SK-N-SH (cell line): ENCODE results near the gene F5. TPM values are rescaled to one million over a fixed set of nuclear protein-coding genes. Genes with fewer than 3 reads are reported as not detected.

Experiments used
- CTCF ChIA-PET: fragments of 300-600, 350-600 bp; formaldehyde crosslinking; extraction: SDS; loops from one replicate; lab custom pipeline; 2021; lab: Yijun Ruan, JAX
- POLR2A ChIA-PET: fragments of 350-600 bp; sonication (Branson Sonifier 250); formaldehyde crosslinking; extraction: SDS; loops from one replicate; lab custom pipeline; 2020; ENCODE audit warnings: antibody characterized with exemption, inconsistent platforms; lab: Yijun Ruan, JAX
- DNase-seq: peaks from one replicate; pipeline ENCODE4 v3.0.0; 2012
- H2AFZ ChIP-seq: fragments of 200-600 bp; sonication (generic); 2 replicates; pipeline ENCODE4 v1.8.1; 2016; ENCODE audit warnings: antibody characterized with exemption, mild to moderate bottlenecking, low read depth
- H3F3A ChIP-seq: fragments of 200-600 bp; sonication (generic); replicated peaks from 2 replicates; pipeline ENCODE3; 2016; ENCODE audit warnings: antibody characterized with exemption, mild to moderate bottlenecking; ENCODE audit not compliant: insufficient read depth
- H3K27ac ChIP-seq, 2 experiments: fragments of 200-500 bp in 1 of 2; fragments of 200-600 bp in 1 of 2; sonication (Bioruptor generic) in 1 of 2; sonication (generic), shearing (Covaris generic) in 1 of 2; 2 replicates each; pipeline versions ENCODE4 v1.5.1 to v1.6.1; 2014 to 2016; ENCODE audit warnings: low read depth in 2 of 2, inconsistent platforms in 1 of 2, low read length in 1 of 2, mild to moderate bottlenecking in 1 of 2, mixed read lengths in 1 of 2
- H3K27me3 ChIP-seq: fragments of 200-600 bp; sonication (generic), shearing (Covaris generic); 2 replicates; pipeline ENCODE4 v1.6.1; 2016; ENCODE audit warnings: mixed run types; ENCODE audit not compliant: insufficient read depth
- H3K36me3 ChIP-seq, 2 experiments: fragments of 200-500 bp in 1 of 2; fragments of 200-600 bp in 1 of 2; sonication (Bioruptor generic) in 1 of 2; sonication (generic) in 1 of 2; replicated peaks in 1 of 2; 2 replicates each; pipeline versions ENCODE3 to v1.5.1; 2014 to 2016; ENCODE audit warnings: low read length in 1 of 2, mild to moderate bottlenecking in 1 of 2; ENCODE audit not compliant: insufficient read depth in 2 of 2, control insufficient read depth in 1 of 2
- H3K4me1 ChIP-seq, 2 experiments: fragments of 200-500 bp in 1 of 2; fragments of 200-600 bp in 1 of 2; sonication (Bioruptor generic) in 1 of 2; sonication (generic), shearing (Covaris generic) in 1 of 2; 2 replicates each; pipeline versions ENCODE4 v1.5.1 to v1.6.1; 2014 to 2016; ENCODE audit warnings: low read depth in 1 of 2, low read length in 1 of 2, mixed run types in 1 of 2; ENCODE audit not compliant: insufficient read depth in 2 of 2, control insufficient read depth in 1 of 2
- H3K4me2 ChIP-seq: fragments of 200-600 bp; sonication (generic), shearing (Covaris generic); 2 replicates; pipeline ENCODE4 v1.6.1; 2017; ENCODE audit warnings: mixed run types
- H3K4me3 ChIP-seq, 2 experiments: fragments of 200-500 bp in 1 of 2; fragments of 200-600 bp in 1 of 2; sonication (Bioruptor generic) in 1 of 2; sonication (generic), shearing (Covaris generic) in 1 of 2; 2 replicates each; pipeline versions ENCODE4 v1.5.1 to v1.8.1; 2014 to 2016; ENCODE audit warnings: low read depth in 2 of 2, inconsistent platforms in 1 of 2, low read length in 1 of 2, mild to moderate bottlenecking in 1 of 2, mixed read lengths in 1 of 2, moderate library complexity in 1 of 2
- H3K79me2 ChIP-seq: fragments of 200-600 bp; sonication (generic); 2 replicates; pipeline ENCODE4 v1.8.1; 2017; ENCODE audit warnings: mild to moderate bottlenecking; ENCODE audit not compliant: insufficient read depth
- H3K9ac ChIP-seq: fragments of 200-600 bp; sonication (generic); 2 replicates; pipeline ENCODE4 v1.6.1; 2017; ENCODE audit warnings: mixed run types
- H3K9me2 ChIP-seq: fragments of 200-600 bp; sonication (generic); 2 replicates; pipeline ENCODE4 v1.6.1; 2017; ENCODE audit warnings: mixed run types
- H3K9me3 ChIP-seq: fragments of 200-600 bp; sonication (generic); 2 replicates; pipeline ENCODE4 v1.6.1; 2017; ENCODE audit warnings: mixed run types, mild to moderate bottlenecking, moderate library complexity
- H4K20me1 ChIP-seq: fragments of 200-600 bp; sonication (generic); 2 replicates; pipeline ENCODE4 v1.6.1; 2017; ENCODE audit warnings: mild to moderate bottlenecking, mixed run types; ENCODE audit not compliant: insufficient read depth
- CHD2 ChIP-seq: fragments of 150-350 bp; IDR thresholded peaks from 2 replicates; pipeline ENCODE4 v1.6.1; 2018; ENCODE audit warnings: low read length; ENCODE audit not compliant: partially characterized antibody
- CTCF ChIP-seq: fragments of 200-600 bp; sonication (generic); IDR thresholded peaks from 2 replicates; pipeline ENCODE4 v1.6.1; 2017; ENCODE audit warnings: antibody characterized with exemption, mild to moderate bottlenecking, moderate library complexity
- EP300 ChIP-seq, 2 experiments: IDR thresholded peaks; 2 replicates each; pipeline versions ENCODE4 v1.4.0 to v1.6.1; 2012; ENCODE audit warnings: borderline replicate concordance in 1 of 2, low read depth in 1 of 2, low read length in 1 of 2
- EZH2phosphoT487 ChIP-seq: fragments of 200-600 bp; sonication (generic); IDR thresholded peaks from 2 replicates; pipeline ENCODE4 v1.6.1; 2017; ENCODE audit warnings: low read depth, mixed run types, mild to moderate bottlenecking, antibody characterized with exemption, moderate library complexity, borderline replicate concordance
- FOSL2 ChIP-seq: IDR thresholded peaks from 2 replicates; pipeline ENCODE4 v1.4.0; 2012; ENCODE audit warnings: low read depth, mild to moderate bottlenecking, moderate library complexity, borderline replicate concordance
- FOXJ3 ChIP-seq: sonication (generic); formaldehyde crosslinking; IDR thresholded peaks from 2 replicates; pipeline ENCODE4 v1.5.1; 2020; ENCODE audit warnings: mild to moderate bottlenecking, missing genetic modification reagents
- FOXM1 ChIP-seq: IDR thresholded peaks from 2 replicates; pipeline ENCODE4 v1.4.0; 2012; ENCODE audit warnings: low read depth, mild to moderate bottlenecking
- GABPA ChIP-seq: IDR thresholded peaks from 2 replicates; pipeline ENCODE4 v1.4.0; 2012; ENCODE audit warnings: low read depth, mild to moderate bottlenecking
- GATA2 ChIP-seq: sonication (generic); formaldehyde crosslinking; IDR thresholded peaks from 2 replicates; pipeline ENCODE4 v1.5.0; 2020; ENCODE audit warnings: mild to moderate bottlenecking, missing genetic modification reagents
- IRF3 ChIP-seq: fragments of 150-350 bp; IDR thresholded peaks from 2 replicates; pipeline ENCODE4 v1.6.1; 2016; ENCODE audit warnings: mild to moderate bottlenecking, low read depth, low read length
- JUND ChIP-seq: IDR thresholded peaks from 2 replicates; pipeline ENCODE4 v1.4.0; 2012
- MEF2A ChIP-seq: IDR thresholded peaks from 2 replicates; pipeline ENCODE4 v1.4.0; 2012; ENCODE audit warnings: low read depth, borderline replicate concordance
- MXI1 ChIP-seq: IDR thresholded peaks from 2 replicates; pipeline ENCODE4 v1.6.1; 2012; ENCODE audit warnings: mild to moderate bottlenecking, low read depth, low read length, improper control_type of control experiment
- NFIC ChIP-seq: IDR thresholded peaks from 2 replicates; pipeline ENCODE4 v1.4.0; 2012; ENCODE audit warnings: borderline replicate concordance
- NRF1 ChIP-seq: IDR thresholded peaks from 2 replicates; pipeline ENCODE4 v1.6.1; 2012; ENCODE audit warnings: low read depth, mild to moderate bottlenecking, low read length
- POLR2AphosphoS5 ChIP-seq: IDR thresholded peaks from 2 replicates; pipeline ENCODE4 v1.6.1; 2012; ENCODE audit warnings: low read depth, low read length
- RAD21 ChIP-seq: IDR thresholded peaks from 2 replicates; pipeline ENCODE4 v1.6.1; 2012; ENCODE audit warnings: mild to moderate bottlenecking, low read length
- RCOR1 ChIP-seq: fragments of 150-350 bp; IDR thresholded peaks from 2 replicates; pipeline ENCODE4 v1.6.1; 2017; ENCODE audit warnings: antibody characterized with exemption, low read length
- REST ChIP-seq: IDR thresholded peaks from 2 replicates; pipeline ENCODE4 v1.6.1; 2012; ENCODE audit warnings: mild to moderate bottlenecking, low read depth, low read length, moderate library complexity
- RFX5 ChIP-seq: IDR thresholded peaks from 2 replicates; pipeline ENCODE4 v1.6.1; 2012; ENCODE audit warnings: mild to moderate bottlenecking, improper control_type of control experiment, low read length
- SIN3A ChIP-seq: IDR thresholded peaks from 2 replicates; pipeline ENCODE4 v1.6.1; 2012; ENCODE audit warnings: low read depth, mild to moderate bottlenecking, low read length, moderate library complexity, borderline replicate concordance
- SMC3 ChIP-seq: IDR thresholded peaks from 2 replicates; pipeline ENCODE4 v1.6.1; 2012; ENCODE audit warnings: low read depth, low read length, improper control_type of control experiment
- TCF12 ChIP-seq: IDR thresholded peaks from 2 replicates; pipeline ENCODE4 v1.4.0; 2012
- TEAD4 ChIP-seq: IDR thresholded peaks from 2 replicates; pipeline ENCODE4 v1.4.0; 2012; ENCODE audit warnings: mild to moderate bottlenecking, borderline replicate concordance; ENCODE audit not compliant: insufficient read depth
- YY1 ChIP-seq: IDR thresholded peaks from 2 replicates; pipeline ENCODE4 v1.4.0; 2012; ENCODE audit warnings: low read depth, mild to moderate bottlenecking
- ZBTB33 ChIP-seq: IDR thresholded peaks from 2 replicates; pipeline ENCODE4 v1.4.0; 2012; ENCODE audit warnings: low read depth, borderline replicate concordance
- WGBS: methylation state at CpG from one replicate; pipeline ENCODE4 v1.1.6; 2017; ENCODE audit warnings: low lambda C conversion rate; 5-methylcytosine and 5-hydroxymethylcytosine counted together
- polyA plus RNA-seq, 3 experiments: library from polyadenylated mRNA; depleted of rRNA; stranded (reverse); fragments of >200 nt; gene quantifications; 2 replicates each; pipeline ENCODE4 v1.2.3, GENCODE V29; 2012

Gene F5
- polyA plus RNA-seq, 1 of the 3 experiments (the other 2 are of a cell fraction): under 0.01 TPM

GRCh38 chr1:169546087-169546995, 39.9 kb downstream of the F5 start:
- ChIA-PET CTCF (interaction anchor here (0.6 to 2.7 kb wide), 44 partner anchors 8 to 1383 kb away, joined by 3 to 25 read pairs (median 4); partner anchors contain the start of genes BLZF1, F5 and NME7), POLR2A (no interaction called here)
- Histone ChIP-seq H4K20me1 (no peaks in the 10 kb centered on the region), H3K79me2 (no peaks in the 10 kb centered on the region), H3K4me3 (no peak overlapping the region; a peak in 1 of 4 replicates), H3K27me3 (no peaks in the 10 kb centered on the region; the same call in 1 of the 2 replicates), H3K36me3 (no peaks in the 10 kb centered on the region), H3K9ac (no peak overlapping the region), H3K27ac (no peak overlapping the region), H3K4me1 (no peaks in the 10 kb centered on the region), H3K9me2 (no peaks in the 10 kb centered on the region), H3F3A (no peaks in the 10 kb centered on the region), H3K9me3 (no peaks in the 10 kb centered on the region), H3K4me2 (no peak overlapping the region), H2AFZ (no peak overlapping the region)
- DNase-seq: peak; percentile 14
- 39% methylated on average over 15 of the region's 15 CpGs for WGBS
- TF ChIP-seq GATA2 (CRISPR knock-in tag) (no peak), IRF3 (no peak), MXI1 (no peak), GABPA (no peak), CHD2 (no peak), EZH2phosphoT487 (no peak), YY1 (no peak), NRF1 (no peak), TEAD4 (no peak), JUND (no peak), RCOR1 (no peak), NFIC (no peak), MEF2A (no peak), RAD21 (peak; percentile 80), TCF12 (no peak), FOSL2 (no peak), FOXM1 (no peak), REST (no peak), ZBTB33 (no peak), FOXJ3 (CRISPR knock-in tag) (no peak), SMC3 (peak; percentile 87), POLR2AphosphoS5 (no peak), EP300 (IDR thresholded peaks at IDR 0.05; ENCODE audit: borderline replicate concordance in 1 of 2, low read depth in 1 of 2, low read length in 1 of 2) (no peak), SIN3A (no peak), RFX5 (no peak), CTCF (peak; percentile 90)
